DOHH2 (cell line): Measurements from ENCODE around the gene SNX17.
A peak's percentile ranks its signal among the peaks of the same experiment; 100 is the strongest.

Source experiments
- H3F3A ChIP-seq: fragments of 200-600 bp; sonication (generic), shearing (Covaris generic); 2 replicates; pipeline ENCODE4 v1.6.0; 2016; ENCODE audit warnings: antibody characterized with exemption, mild to moderate bottlenecking; ENCODE audit not compliant: control insufficient read depth, insufficient read depth
- H3K27ac ChIP-seq: fragments of 200-600 bp; sonication (generic); 2 replicates; pipeline ENCODE4 v1.5.1; 2014; ENCODE audit warnings: low read depth, mild to moderate bottlenecking, low read length, moderate library complexity
- H3K27me3 ChIP-seq: fragments of 200-600 bp; sonication (generic); 2 replicates; pipeline ENCODE4 v1.6.1; 2014; ENCODE audit warnings: mild to moderate bottlenecking, low read length, mixed read lengths; ENCODE audit not compliant: control insufficient read depth
- H3K36me3 ChIP-seq: fragments of 200-600 bp; sonication (generic); 2 replicates; pipeline ENCODE4 v1.6.1; 2014; ENCODE audit warnings: mild to moderate bottlenecking, low read length, moderate library complexity, mixed read lengths; ENCODE audit not compliant: control insufficient read depth
- H3K4me1 ChIP-seq: fragments of 200-600 bp; sonication (generic); 2 replicates; pipeline ENCODE4 v1.6.1; 2014; ENCODE audit warnings: mild to moderate bottlenecking, low read length, mixed read lengths; ENCODE audit not compliant: control insufficient read depth
- H3K4me2 ChIP-seq: fragments of 200-600 bp; sonication (generic); 2 replicates; pipeline ENCODE4 v1.6.0; 2014; ENCODE audit warnings: mild to moderate bottlenecking, low read length, moderate library complexity
- H3K4me3 ChIP-seq: fragments of 200-600 bp; sonication (generic); 2 replicates; pipeline ENCODE4 v1.5.1; 2014; ENCODE audit warnings: mild to moderate bottlenecking, low read length, mixed read lengths
- H3K79me2 ChIP-seq: fragments of 200-600 bp; sonication (generic); 2 replicates; pipeline ENCODE4 v1.6.1; 2014; ENCODE audit warnings: mild to moderate bottlenecking, low read length, mixed read lengths; ENCODE audit not compliant: control insufficient read depth
- H3K9me2 ChIP-seq: fragments of 200-600 bp; sonication (generic); replicated peaks from 2 replicates; pipeline ENCODE4 v1.6.1; 2014; ENCODE audit warnings: mild to moderate bottlenecking, low read length, mixed read lengths; ENCODE audit not compliant: control insufficient read depth
- H3K9me3 ChIP-seq: fragments of 200-600 bp; sonication (generic); 2 replicates; pipeline ENCODE4 v1.6.1; 2014; ENCODE audit warnings: antibody characterized with exemption, low read length, mixed read lengths; ENCODE audit not compliant: control insufficient read depth, insufficient read depth
- H4K20me1 ChIP-seq: fragments of 200-600 bp; sonication (generic); 2 replicates; pipeline ENCODE4 v1.6.0; 2014; ENCODE audit warnings: low read depth, mild to moderate bottlenecking, antibody characterized with exemption, low read length, moderate library complexity; ENCODE audit not compliant: control insufficient read depth, insufficient read depth
- EZH2phosphoT487 ChIP-seq: fragments of 200-600 bp; sonication (generic); IDR thresholded peaks from 2 replicates; pipeline ENCODE4 v1.6.1; 2017; ENCODE audit warnings: borderline replicate concordance, mild to moderate bottlenecking, antibody characterized with exemption, low read length, moderate library complexity, mixed read lengths
- TF ChIP-seq, protein P1 (sequence below): fragments of 200-600 bp; sonication (generic); IDR thresholded peaks from one replicate; pipeline ENCODE4 v1.5.1; 2014; ENCODE audit warnings: antibody characterized with exemption, mild to moderate bottlenecking, low read depth, low read length; ENCODE audit not compliant: poor library complexity, severe bottlenecking

SNX17 gene, protein sequence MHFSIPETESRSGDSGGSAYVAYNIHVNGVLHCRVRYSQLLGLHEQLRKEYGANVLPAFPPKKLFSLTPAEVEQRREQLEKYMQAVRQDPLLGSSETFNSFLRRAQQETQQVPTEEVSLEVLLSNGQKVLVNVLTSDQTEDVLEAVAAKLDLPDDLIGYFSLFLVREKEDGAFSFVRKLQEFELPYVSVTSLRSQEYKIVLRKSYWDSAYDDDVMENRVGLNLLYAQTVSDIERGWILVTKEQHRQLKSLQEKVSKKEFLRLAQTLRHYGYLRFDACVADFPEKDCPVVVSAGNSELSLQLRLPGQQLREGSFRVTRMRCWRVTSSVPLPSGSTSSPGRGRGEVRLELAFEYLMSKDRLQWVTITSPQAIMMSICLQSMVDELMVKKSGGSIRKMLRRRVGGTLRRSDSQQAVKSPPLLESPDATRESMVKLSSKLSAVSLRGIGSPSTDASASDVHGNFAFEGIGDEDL

DNA sequence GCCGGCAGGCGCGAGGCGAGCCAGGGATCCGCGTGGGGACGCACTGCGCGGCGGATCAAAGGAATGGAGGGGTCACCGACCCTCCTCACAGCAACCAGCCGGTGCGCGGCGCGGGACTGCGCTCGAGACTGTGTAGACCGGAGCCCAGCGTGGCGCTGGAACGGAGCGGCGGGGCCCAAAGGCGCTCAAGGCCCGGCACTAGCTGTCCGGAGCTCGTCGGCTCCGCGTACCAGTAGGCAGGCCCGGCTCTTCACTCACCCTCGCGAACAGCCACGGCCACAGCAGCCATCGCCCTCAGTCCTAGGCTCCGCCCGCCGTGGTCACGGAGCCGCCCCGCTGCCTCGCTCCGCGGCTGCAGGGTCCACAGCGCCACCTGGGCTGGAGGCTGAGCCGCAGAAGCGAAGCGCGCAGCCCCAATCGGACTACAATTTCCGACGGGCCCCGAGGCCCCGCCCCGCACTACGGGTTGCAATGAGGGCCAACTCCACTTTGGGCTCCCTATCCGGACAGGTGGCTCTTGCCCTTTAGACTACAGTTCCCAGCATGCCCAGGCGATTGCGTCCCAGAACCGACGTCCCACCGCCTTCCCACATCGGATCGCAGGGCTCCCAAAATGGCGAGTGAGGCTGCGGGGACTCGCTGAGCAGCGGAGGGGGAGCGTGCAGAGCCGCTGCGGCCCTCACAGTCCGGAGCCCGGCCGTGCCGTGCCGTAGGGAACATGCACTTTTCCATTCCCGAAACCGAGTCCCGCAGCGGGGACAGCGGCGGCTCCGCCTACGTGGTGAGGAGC, at the start of gene SNX17, which contains the start of gene EIF2B4:
TSS of gene SNX17 (plus strand) at position 591 of the 790 bp plus-strand sequence. CDS start at position 719, 128 bp downstream.
TSS of gene EIF2B4 (minus strand) at position 313 of the 790 bp plus-strand sequence. CDS start at position 289, 24 bp downstream.
- TF ChIP-seq EZH2phosphoT487 = no peak
- TF ChIP-seq, protein P1, sequence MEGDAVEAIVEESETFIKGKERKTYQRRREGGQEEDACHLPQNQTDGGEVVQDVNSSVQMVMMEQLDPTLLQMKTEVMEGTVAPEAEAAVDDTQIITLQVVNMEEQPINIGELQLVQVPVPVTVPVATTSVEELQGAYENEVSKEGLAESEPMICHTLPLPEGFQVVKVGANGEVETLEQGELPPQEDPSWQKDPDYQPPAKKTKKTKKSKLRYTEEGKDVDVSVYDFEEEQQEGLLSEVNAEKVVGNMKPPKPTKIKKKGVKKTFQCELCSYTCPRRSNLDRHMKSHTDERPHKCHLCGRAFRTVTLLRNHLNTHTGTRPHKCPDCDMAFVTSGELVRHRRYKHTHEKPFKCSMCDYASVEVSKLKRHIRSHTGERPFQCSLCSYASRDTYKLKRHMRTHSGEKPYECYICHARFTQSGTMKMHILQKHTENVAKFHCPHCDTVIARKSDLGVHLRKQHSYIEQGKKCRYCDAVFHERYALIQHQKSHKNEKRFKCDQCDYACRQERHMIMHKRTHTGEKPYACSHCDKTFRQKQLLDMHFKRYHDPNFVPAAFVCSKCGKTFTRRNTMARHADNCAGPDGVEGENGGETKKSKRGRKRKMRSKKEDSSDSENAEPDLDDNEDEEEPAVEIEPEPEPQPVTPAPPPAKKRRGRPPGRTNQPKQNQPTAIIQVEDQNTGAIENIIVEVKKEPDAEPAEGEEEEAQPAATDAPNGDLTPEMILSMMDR = peak; percentile 82
- H3K79me2 ChIP-seq = peaks cover 55% of the 10 kb centered on the region

DNA sequence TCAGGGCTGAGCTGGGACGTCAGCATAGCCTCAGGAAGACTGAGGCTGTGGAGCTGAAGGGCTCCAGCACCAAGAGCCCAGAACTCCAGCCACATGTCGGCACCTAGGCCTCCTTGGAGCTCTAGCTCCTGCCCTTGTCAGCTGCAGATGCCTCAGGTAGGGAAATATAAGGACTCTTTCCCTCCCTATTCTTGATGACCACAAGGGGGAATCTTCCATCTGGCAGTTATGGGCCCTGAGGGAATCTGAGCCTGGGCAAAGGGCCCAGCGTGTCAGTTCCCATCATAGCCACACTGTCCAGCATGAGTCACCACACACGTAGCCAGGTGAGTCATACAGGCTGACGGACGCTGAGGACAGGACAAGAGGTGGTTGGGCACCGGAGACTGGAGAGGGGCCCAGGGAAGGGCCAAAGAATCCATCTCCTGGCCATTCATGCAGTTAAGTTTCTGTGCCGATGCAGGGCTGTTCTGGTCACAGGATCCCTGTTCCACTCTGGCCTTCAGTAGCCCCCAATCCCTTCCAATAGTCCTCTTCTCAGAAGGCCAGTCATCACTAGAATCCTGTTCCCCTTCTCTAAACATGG, 49.4 kb upstream of the SNX17 start:
- H3K9me2 ChIP-seq = no peaks in the 10 kb centered on the region
- peak overlapping the region; percentile 86; the same call in 1 of the 2 replicates for H3K4me2 ChIP-seq
- no peaks in the 10 kb centered on the region for H4K20me1 ChIP-seq
- no peak overlapping the region for H3K4me3 ChIP-seq
- peaks cover 22% of the 10 kb centered on the region for H3K4me1 ChIP-seq
- no peak overlapping the region for H3K27ac ChIP-seq
- H3F3A ChIP-seq = peaks cover 11% of the 10 kb centered on the region
- no peaks in the 10 kb centered on the region for H3K27me3 ChIP-seq
- H3K79me2 ChIP-seq = peaks cover 29% of the 10 kb centered on the region
- peaks cover 12% of the 10 kb centered on the region for H3K36me3 ChIP-seq
- no peaks in the 10 kb centered on the region for H3K9me3 ChIP-seq
- TF ChIP-seq EZH2phosphoT487 = no peak
- TF ChIP-seq, protein P1 = no peak

More for the DNA sequence above, at the start of gene SNX17, which contains the start of gene EIF2B4:
- H3K4me3 ChIP-seq = peak within 1 kb of the TSS; percentile 87
- peak within 1 kb of the TSS; percentile 97 for H3K4me2 ChIP-seq
- no peaks in the 10 kb centered on the region for H3K9me2 ChIP-seq
- no peaks in the 10 kb centered on the region for H3K9me3 ChIP-seq
- H3K27me3 ChIP-seq = no peaks in the 10 kb centered on the region
- H3F3A ChIP-seq = no peaks in the 10 kb centered on the region
- peaks cover 4% of the 10 kb centered on the region; the same call in 1 of the 2 replicates for H4K20me1 ChIP-seq
- peak within 1 kb of the TSS; percentile 86 for H3K27ac ChIP-seq
- peaks cover 79% of the 10 kb centered on the region for H3K36me3 ChIP-seq
- peaks cover 27% of the 10 kb centered on the region for H3K4me1 ChIP-seq

DNA sequence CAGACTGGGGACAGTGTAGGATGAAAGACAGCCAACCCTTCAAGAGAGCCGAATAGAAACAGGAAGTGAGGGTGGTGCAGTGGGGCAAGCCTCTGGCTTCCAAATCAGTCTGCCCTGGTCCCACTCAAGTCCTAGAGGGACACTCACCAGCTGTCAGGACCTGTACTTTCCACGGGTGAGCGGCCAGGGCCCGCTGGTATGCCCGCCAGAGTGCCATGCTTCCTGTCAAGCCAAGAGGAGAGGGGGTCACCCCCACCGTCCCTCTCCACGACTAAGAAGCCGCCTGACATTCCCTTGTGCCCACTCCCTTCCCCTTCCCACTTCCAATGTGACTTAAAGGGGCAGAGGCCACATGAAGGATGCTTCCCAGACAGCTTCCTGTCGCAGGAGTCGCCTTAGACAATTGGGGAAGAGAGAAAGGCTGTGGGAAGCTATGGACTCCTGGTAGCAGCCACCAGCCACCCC, 48.1 kb upstream of the SNX17 start:
- peaks cover 29% of the 10 kb centered on the region for H3K79me2 ChIP-seq
- H3K9me3 ChIP-seq = no peaks in the 10 kb centered on the region
- peaks cover 23% of the 10 kb centered on the region for H3K36me3 ChIP-seq
- peak overlapping the region; percentile 52 for H3K27ac ChIP-seq
- H3K9me2 ChIP-seq = no peaks in the 10 kb centered on the region
- H3K4me3 ChIP-seq = peak overlapping the region; percentile 86
- H3K4me1 ChIP-seq = peaks cover 22% of the 10 kb centered on the region
- peaks cover 11% of the 10 kb centered on the region for H3F3A ChIP-seq
- H4K20me1 ChIP-seq = no peaks in the 10 kb centered on the region
- H3K4me2 ChIP-seq = peak overlapping the region; percentile 86
- H3K27me3 ChIP-seq = no peaks in the 10 kb centered on the region
- TF ChIP-seq EZH2phosphoT487 = no peak
- TF ChIP-seq, protein P1 = no peak
